ENCODE results near the gene PSMB4. TPM values are rescaled to one million over a fixed set of nuclear protein-coding genes. Genes with fewer than 3 reads are reported as not detected.
"Not testable (repeated sequence)": the region's sequence is repeated elsewhere in the genome, so short reads cannot be mapped to it uniquely, and the experiment has no call there.

PSMB4 gene
- total RNA-seq, 1 donor: 461 TPM

GRCh38 chr1:151384584-151384983 lies 14.8 kb upstream of the PSMB4 start:
- no peak for DNase-seq (ENCODE audit: low read depth in 2 of 3, low spot score in 2 of 3)

DNA sequence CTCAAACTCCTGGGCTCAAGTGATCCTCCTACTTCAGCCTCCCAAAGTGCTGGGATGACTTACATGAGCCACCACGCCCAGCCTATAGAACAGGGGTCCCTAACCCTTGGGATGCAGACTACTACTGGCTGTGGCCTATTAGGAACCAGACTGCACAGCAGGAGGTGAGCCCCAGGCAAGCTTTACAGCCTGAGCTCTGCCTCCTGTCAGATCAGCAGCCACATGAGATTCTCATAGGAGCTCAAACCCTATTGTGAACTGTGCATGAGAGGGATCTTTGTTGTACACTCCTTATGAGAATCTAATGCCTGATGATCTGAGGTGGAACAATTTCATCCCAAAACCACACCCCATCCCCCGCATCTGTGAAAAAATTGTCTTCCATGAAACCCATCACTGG lies 13.4 kb upstream of the PSMB4 start:
- DNase-seq (ENCODE audit: low read depth in 2 of 3, low spot score in 2 of 3): no peak

- not testable (repeated sequence) for DNase-seq (ENCODE audit: low read depth in 2 of 3, low spot score in 2 of 3)
Observed at GRCh38 chr1:151390221-151391078, 8.9 kb upstream of the PSMB4 start.

GRCh38 chr1:151391079-151391563 lies 8.3 kb upstream of the PSMB4 start:
- DNase-seq (ENCODE audit: low read depth in 2 of 3, low spot score in 2 of 3): no peak

- no peak for DNase-seq (ENCODE audit: low read depth in 2 of 3, low spot score in 2 of 3)
Observed at GRCh38 chr1:151393583-151393982, 5.8 kb upstream of the PSMB4 start.

DNA sequence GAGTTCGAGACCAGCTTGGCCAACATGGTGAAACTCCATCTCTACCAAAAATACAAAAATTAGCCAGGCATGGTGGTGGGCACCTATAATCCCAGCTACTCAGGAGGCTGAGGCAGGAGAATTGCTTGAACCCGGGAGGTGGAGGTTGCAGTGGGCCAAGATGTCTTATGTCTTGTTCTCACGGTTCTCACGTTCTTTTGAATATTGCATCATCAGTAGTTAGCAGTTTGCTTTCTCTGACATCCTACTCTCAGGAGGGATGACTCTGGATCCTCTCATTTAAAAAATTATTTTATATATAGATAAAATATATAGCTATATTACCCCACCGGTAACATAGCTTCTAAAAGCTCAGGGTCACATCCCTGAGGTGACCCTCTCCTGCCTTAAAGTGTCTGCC lies 3.1 kb upstream of the PSMB4 start:
- not testable (repeated sequence) for DNase-seq (ENCODE audit: low read depth in 2 of 3, low spot score in 2 of 3)

- no peak for DNase-seq (ENCODE audit: low read depth in 2 of 3, low spot score in 2 of 3)
Observed at GRCh38 chr1:151401125-151401788, 1.9 kb downstream of the PSMB4 start.

DNA sequence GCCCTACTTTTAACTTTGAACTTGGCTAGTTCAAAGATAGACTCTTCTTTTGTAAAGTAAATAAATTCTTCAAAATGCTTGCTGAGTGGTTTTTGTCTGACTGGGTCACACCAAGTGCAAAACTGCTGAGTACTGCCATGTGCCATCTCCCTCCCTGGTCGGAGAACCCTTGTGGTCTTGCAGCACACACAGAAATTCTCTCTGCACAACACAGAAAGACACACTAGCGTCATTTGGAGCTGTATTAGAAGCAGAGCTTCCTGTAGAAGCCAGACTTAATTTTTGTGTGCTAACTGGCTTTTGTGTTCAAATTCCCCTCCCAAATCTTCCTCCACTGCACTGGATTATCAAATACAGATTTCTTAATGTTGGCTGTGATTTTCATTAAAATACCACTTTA lies 2.5 kb downstream of the PSMB4 start:
- no peak for DNase-seq (ENCODE audit: low read depth in 2 of 3, low spot score in 2 of 3)

DNA sequence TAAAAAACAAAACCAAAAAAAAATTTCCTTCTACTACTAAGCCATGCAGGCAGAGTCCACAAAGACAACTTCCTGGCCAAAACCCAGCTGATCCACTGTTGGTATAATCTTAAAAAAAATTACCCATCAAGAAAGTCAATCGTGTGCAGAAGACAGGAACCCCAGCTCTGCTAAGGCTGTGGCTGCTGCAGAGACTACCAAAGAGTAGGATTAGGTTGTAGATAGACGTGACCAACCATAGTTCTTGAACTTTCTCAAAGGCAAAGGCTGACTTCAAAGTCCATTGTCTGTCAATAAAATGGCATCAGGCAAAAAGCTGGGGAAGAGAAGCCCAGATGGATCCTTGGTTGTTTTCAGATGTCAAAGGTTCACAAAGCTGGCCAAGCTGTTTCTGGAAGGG lies 3.4 kb downstream of the PSMB4 start:
- no peak for DNase-seq (ENCODE audit: low read depth in 2 of 3, low spot score in 2 of 3)

DNA sequence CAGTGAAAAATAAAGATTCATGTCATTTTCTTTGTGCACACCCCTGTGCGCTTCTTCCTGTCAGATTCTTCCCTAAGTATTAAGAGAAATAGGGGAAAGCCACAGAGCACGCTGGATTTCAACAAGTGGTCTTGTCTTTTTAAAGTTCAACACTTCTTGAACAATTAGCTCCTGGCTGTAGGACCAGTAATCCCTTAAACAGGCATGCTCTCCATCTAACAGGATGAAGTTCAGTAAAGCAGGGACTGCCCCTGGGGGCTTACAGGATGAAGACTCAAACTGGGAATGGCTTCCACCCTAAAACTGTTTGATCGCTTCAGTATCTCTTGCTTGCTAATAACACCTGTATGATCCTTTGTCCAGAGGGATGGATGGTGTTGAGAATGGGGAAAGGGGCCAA lies 4.2 kb downstream of the PSMB4 start:
- no peak for DNase-seq (ENCODE audit: low read depth in 2 of 3, low spot score in 2 of 3)

DNA sequence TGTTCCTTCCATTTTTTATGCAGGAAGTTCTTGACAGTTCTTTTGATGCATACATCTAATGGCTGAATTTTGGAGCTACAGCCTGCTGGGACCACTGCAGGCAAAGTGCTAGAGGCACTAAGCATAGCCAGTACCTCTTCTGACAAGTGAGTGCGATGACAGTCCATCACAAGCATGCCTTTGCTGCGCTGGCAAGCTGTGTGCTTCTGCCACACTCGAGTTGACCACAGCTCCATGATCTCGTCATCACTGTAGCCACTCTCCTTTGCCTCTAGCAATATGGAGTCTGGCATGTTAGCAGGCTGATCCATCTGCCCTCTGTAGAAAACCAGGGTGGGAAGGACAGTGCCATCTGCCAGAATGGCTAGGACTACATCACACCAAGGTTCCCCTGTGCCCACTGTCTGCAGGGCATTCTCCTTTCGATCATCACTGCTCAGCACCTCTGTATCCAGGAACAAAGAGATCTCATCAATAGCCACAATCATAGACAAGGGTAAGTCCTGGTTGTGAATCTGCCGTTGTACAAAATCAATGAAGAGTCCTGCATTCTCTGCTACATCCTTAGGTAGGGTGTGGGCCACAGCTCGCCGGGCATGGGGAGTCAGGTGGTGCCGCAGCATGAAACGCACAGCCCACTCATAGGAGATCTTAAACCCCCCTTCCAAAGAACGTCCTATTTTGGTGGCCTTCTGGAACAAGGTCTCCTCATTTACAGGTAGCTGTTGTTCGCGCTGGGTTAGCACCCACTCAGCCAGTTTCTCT lies 6.0 kb downstream of the PSMB4 start:
- no peak for DNase-seq (ENCODE audit: low read depth in 2 of 3, low spot score in 2 of 3)

GRCh38 chr1:151406176-151406575 lies 6.8 kb downstream of the PSMB4 start:
- no peak for DNase-seq (ENCODE audit: low read depth in 2 of 3, low spot score in 2 of 3)

DNA sequence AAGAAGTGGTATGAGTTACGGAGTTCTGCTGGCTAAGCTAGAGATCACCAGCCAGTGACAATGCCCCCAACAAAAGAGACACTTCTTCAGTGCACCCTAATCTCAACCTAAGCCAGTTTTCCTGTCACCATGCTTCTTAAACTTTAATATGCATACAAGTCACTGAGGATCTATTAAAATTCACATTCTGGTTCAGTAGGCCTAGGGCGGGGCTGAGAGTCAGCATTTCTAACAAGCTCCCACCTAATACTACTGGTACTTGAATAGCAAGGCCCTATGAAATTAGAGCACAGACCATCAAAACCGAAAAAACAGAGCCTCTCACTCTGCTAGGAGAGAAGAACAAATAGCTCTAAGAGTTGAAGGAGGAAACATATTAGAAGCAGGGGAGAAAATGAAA lies 7.9 kb downstream of the PSMB4 start:
- no peak for DNase-seq (ENCODE audit: low read depth in 2 of 3, low spot score in 2 of 3)

DNA sequence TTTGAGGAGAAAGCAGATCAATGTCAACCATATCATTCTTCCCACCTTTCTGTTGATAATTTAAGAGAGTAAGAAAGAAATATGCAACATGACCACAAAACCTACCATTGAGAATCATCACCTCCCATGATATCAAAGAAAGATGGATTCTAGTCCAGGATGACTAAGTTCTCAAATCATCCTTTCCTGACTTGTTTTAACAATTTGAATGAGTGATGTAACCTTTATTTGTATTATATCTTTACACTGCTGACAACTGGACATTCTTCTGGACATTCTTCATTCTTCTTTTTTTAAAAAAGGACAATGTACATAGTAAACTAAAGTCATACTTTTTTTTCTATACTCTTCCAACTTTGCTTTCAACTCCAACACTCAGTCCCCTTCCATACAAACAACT lies 9.5 kb downstream of the PSMB4 start:
- no peak for DNase-seq (ENCODE audit: low read depth in 2 of 3, low spot score in 2 of 3)

- DNase-seq (ENCODE audit: low read depth in 2 of 3, low spot score in 2 of 3): no peak
Observed at GRCh38 chr1:151411884-151412283, 12.5 kb downstream of the PSMB4 start.

DNA sequence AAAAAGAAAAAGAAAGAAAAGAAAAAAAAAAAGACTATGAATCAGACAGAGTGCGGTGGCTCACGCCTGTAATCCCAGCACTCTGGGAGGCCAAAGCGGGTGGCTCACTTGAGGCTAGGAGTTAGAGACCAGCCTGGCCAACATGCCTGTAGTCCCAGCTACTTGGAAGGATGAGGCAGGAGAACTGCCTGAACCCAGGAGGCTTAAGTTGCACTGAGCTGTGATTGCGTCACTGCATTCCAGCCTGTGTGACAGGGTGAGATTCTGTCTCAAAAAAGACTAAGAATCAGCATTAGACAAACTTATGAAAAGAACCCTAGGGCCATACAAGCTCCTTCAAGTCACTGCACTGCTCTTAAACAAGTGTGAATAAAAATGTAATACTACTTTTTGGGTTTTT lies 16.9 kb downstream of the PSMB4 start:
- no peak for DNase-seq (ENCODE audit: low read depth in 2 of 3, low spot score in 2 of 3)

GRCh38 chr1:151418081-151418480 lies 18.7 kb downstream of the PSMB4 start:
- DNase-seq (ENCODE audit: low read depth in 2 of 3, low spot score in 2 of 3): no peak

DNA sequence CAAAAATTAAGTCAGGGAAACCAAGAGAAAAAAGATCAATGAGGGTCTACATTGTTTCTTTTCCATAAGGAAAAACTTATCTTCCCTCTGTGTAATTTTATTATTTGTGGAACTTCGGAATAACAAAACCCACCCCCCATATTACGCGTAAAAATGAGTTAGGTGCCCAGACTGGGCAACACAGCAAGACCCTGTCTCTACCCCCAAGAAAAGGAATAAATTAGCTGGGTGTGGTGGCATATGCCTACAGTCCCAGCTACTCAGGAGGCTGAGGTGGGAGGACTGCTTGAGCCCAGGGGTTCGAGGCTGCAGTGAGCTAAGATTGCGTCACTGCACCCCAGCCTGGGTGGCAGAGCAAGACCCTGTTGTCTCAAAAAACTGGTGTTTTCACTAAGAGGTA lies 20.4 kb downstream of the PSMB4 start:
- no peak for DNase-seq (ENCODE audit: low read depth in 2 of 3, low spot score in 2 of 3)

GRCh38 chr1:151425103-151425502 lies 25.7 kb downstream of the PSMB4 start:
- DNase-seq (ENCODE audit: low read depth in 2 of 3, low spot score in 2 of 3): no peak

- DNase-seq (ENCODE audit: low read depth in 2 of 3, low spot score in 2 of 3): no peak
Observed at GRCh38 chr1:151428068-151428467, 28.7 kb downstream of the PSMB4 start.

DNA sequence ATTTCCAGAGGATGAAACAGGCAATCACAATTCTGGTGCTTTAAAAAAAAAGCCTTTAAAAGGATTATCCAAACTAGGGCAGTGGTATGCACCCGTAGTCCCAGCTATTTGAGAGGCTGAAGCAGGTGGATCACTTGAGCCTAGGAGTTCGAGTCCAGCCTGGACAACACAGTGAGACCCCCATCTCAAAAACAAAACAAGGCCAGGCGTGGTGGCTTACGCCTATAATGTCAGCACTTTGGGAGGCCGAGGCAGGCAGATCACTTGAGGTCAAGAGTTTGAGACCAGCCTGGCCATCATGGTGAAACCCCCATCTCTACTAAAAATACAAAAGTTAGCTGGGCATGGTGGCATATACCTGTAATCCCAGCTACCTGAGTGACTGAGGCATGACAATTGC lies 34.5 kb downstream of the PSMB4 start:
- not testable (repeated sequence) for DNase-seq (ENCODE audit: low read depth in 2 of 3, low spot score in 2 of 3)
